HG03135 (cell line): ENCODE data around the gene RTN4RL2.

Experiments
- ATAC-seq: cut with Tn5 transposase; IDR thresholded peaks from one replicate; pipeline ENCODE4 v1.9.1; 2021; ENCODE audit warnings: mild to moderate bottlenecking, moderate library complexity; ENCODE audit not compliant: unreplicated experiment

Gene RTN4RL2

DNA sequence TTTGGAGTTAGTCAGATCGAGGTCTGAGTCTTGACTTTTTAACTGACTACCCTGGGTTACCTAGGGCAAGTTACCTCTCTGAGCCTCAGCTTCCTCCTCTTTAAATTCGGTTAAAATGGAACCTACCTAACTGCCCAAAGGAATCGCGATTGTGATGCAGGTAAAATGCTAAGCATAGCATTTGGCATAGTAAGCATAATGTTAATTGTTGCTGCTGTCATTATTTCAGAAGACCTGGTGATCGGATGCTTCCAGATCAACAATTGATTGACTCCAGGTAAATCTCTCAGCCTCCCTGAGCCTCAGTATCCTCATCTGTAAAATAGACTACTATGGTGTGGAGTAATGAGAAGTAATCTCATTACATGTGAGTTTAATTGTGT is 55.7 kb downstream of the RTN4RL2 start:
- ATAC-seq: no peak

DNA sequence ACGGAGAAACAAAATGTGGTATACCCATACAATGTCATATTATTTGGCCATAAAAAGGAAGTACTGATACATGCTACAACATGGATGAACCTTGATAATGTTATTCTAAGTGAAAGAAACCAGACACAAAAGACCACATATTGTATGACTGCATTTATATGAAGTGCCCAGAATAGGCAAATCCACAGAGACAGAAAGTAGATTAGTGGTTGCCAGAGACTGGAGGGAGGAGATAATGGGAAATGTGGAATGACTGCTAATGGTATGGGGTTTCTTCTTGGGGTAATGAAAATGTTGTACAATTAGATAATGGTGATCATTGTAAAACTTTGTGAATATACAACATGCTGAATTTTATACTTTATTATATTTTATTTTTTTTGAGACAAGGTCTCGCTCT is 60.8 kb downstream of the RTN4RL2 start:
- ATAC-seq: no peak

DNA sequence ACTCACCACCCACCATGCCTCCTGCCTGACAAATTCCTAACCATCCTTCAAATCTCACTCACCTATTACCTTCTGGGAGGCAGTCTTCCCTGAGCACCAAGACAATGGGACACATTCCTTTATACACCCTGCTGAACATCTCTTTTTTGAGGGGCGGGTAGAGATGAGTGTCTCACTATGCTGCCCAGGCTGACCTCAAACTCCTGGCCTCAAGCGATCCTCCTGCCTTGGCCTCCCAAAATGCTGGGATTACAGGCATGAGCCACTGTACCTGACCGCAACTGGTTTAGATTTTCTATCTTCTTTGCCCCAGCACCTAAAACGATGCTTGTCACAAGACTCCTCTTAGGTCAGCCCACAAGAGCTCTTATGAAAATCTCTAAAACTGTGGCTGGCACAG is 63.1 kb downstream of the RTN4RL2 start:
- no peak for ATAC-seq
